ENCODE data around the gene LINGO3.

Gene LINGO3

GRCh38 chr19:2306281-2306806, 1.6 kb downstream of the LINGO3 start:
- no peak for TF ChIP-seq CTCF (IDR thresholded peaks at IDR 0.05; ENCODE audit: extremely low read depth, insufficient read depth, missing control alignments)
- DNase-seq (ENCODE audit: low spot score): no peak
- in situ Hi-C loops (cut with MboI; ENCODE audit: low pct_unique_long_range_greater_than_20kb, low sequenced_read_pairs, unreplicated experiment): no loop called here

DNA sequence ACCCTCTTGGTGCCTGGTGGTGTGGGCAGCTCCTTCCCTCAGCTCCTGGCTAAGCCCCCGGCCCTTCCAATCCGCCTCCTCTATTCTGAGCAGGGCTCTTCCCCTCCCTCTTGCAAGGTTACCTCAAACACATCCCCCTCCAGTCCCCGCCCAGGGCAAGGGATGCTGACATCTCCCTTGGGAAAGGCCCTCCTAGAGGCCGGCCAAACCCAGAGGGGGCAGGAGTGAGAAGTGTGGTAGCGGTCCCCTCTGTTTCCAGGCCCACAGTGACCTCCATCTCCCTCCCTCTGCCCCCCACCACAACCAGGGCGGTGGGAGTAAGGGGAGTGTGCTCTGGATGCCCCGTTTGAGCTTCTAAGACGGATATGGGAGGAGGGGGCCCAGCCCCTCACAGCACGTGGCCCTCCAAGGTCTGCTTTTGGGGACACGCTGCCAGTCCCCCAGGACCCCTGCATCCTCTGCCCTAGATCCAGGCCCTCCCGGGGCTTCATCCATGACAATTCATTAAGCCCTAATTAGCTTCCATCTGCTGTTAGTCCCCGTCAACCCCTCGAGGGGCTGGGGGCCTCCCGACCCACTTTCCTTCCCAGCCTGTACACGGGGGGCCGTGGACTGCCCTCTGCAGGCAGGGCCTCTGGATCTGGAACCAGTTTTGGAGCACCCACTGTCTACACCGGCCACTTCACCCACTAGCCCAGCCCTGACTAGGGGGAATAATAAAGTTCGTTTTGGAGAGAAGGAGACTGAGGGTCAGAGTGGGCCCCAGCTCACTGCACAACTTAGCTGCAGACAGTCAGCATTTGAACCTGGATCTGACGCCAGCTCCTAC, 2.3 kb downstream of the LINGO3 start:
- in situ Hi-C loops (cut with MboI; ENCODE audit: low pct_unique_long_range_greater_than_20kb, low sequenced_read_pairs, unreplicated experiment): no loop called here
- TF ChIP-seq CTCF (IDR thresholded peaks at IDR 0.05; ENCODE audit: extremely low read depth, insufficient read depth, missing control alignments): no peak
- no peak for DNase-seq (ENCODE audit: low spot score)

GRCh38 chr19:2303211-2303798, 4.6 kb downstream of the LINGO3 start:
- no peak for TF ChIP-seq CTCF (IDR thresholded peaks at IDR 0.05; ENCODE audit: extremely low read depth, insufficient read depth, missing control alignments)
- in situ Hi-C loops (cut with MboI; ENCODE audit: low pct_unique_long_range_greater_than_20kb, low sequenced_read_pairs, unreplicated experiment): no loop called here
- DNase-seq (ENCODE audit: low spot score): no peak

DNA sequence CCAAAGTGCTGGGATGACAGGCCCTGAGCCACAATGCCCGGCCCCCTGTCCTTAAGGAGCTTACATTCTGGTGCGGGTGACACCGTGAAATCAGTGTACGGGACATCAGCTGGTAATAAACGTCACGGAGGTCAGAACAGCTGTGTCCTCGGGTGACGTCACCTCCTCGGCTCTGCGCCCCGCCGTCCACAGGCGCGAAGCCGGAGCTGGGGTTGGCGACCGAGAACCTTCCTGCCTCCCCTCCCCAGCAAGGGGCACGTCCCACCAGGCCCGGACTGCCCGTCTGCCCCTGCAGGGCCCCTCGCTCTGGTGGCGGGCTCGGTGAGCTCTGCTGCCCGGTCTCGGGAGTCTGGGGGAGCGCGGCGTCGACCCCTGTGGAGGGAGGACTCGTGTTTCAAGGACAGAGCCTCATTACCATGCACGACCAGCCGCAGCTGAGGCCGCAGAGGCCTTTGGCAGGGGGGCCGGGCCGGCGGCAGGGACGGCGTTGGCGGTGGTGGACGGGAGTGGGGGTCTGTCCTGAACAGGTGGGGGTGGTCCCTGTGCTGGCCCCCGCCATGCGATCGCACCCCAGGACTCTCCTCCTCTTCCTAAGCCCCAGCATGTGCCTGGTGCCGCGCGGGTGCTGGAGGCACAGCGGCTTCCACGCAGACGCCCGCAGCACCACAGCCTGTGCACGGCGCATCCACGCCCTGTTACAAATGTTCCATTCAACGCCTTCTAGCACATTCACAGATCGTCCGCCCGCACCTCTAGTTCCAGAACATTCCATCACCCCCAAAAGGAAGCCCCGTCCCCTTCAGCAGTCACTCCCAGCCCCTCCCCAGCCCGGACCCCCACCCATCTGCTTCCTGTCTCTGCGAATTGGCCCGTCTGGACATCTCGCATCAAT, 5.4 kb downstream of the LINGO3 start:
- in situ Hi-C loops (cut with MboI; ENCODE audit: low pct_unique_long_range_greater_than_20kb, low sequenced_read_pairs, unreplicated experiment): no loop called here
- DNase-seq (ENCODE audit: low spot score): no peak
- no peak for TF ChIP-seq CTCF (IDR thresholded peaks at IDR 0.05; ENCODE audit: extremely low read depth, insufficient read depth, missing control alignments)

GRCh38 chr19:2300533-2300932, 7.4 kb downstream of the LINGO3 start:
- no peak for DNase-seq (ENCODE audit: low spot score)
- in situ Hi-C loops (cut with MboI; ENCODE audit: low pct_unique_long_range_greater_than_20kb, low sequenced_read_pairs, unreplicated experiment): no loop called here
- TF ChIP-seq CTCF (IDR thresholded peaks at IDR 0.05; ENCODE audit: extremely low read depth, insufficient read depth, missing control alignments): no peak

DNA sequence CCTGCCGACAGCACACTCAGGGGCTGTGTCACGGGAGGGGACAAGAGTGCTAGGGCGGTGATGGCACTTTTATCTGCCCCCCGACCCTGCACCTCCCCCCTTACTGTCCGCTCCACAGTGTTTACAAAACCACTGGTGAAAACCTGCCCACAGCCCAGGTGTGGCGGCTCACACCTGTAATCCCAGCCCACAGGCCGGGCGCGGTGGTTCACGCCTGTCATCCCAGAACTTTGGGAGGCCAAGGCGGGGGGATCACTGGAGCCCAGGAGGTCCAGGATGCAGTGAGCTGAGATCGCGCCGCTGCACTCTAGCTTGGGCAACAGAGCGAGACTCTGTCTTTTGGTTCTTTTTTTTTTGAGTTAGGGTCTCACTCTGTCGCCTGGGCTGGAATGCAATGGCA, 11.8 kb downstream of the LINGO3 start:
- DNase-seq (ENCODE audit: low spot score): no peak
- in situ Hi-C loops (cut with MboI; ENCODE audit: low pct_unique_long_range_greater_than_20kb, low sequenced_read_pairs, unreplicated experiment): no loop called here
- no peak for TF ChIP-seq CTCF (IDR thresholded peaks at IDR 0.05; ENCODE audit: extremely low read depth, insufficient read depth, missing control alignments)
